Thoracic aorta (tissue), 2 donors: ENCODE results near the gene ACVRL1. TPM values are rescaled to one million over a fixed set of nuclear protein-coding genes. Genes with fewer than 3 reads are reported as not detected.

Experiments used
- ATAC-seq: fragments of 150-250 bp; one replicate; pipeline ENCODE4 v1.8.0; 2017; ENCODE audit warnings: low read depth; ENCODE audit not compliant: insufficient number of reproducible peaks, low FRiP score
- DNase-seq: peaks from one replicate; pipeline ENCODE4 v3.0.0-alpha.2; 2020; ENCODE audit warnings: low spot score
- H3K27ac ChIP-seq, 2 donors: fragments of 200-600 bp; sonication (generic); 1 replicate in 1 of 2; 2 replicates in 1 of 2; pipeline ENCODE4 v1.5.1; 2016; ENCODE audit warnings: mild to moderate bottlenecking in 2 of 2, moderate library complexity in 2 of 2
- H3K27me3 ChIP-seq: fragments of 200-600 bp; sonication (generic); replicated peaks from 2 replicates; pipeline ENCODE4 v1.6.0; 2016; ENCODE audit warnings: mild to moderate bottlenecking; ENCODE audit not compliant: insufficient read depth
- H3K36me3 ChIP-seq: fragments of 200-600 bp; sonication (generic); one replicate; pipeline ENCODE4 v1.5.1; 2016
- H3K4me1 ChIP-seq, 2 donors: fragments of 200-600 bp; sonication (generic); 1 replicate in 1 of 2; 2 replicates in 1 of 2; pipeline versions ENCODE4 v1.5.1 to v1.6.0; 2016; ENCODE audit warnings: low read depth in 2 of 2, mild to moderate bottlenecking in 1 of 2; ENCODE audit not compliant: control insufficient read depth in 1 of 2
- H3K4me3 ChIP-seq: fragments of 200-600 bp; sonication (generic); 2 replicates; pipeline ENCODE4 v1.5.1; 2016; ENCODE audit warnings: mild to moderate bottlenecking
- H3K9me3 ChIP-seq: fragments of 200-600 bp; sonication (generic); 2 replicates; pipeline ENCODE4 v1.5.1; 2016
- CTCF ChIP-seq: fragments of 200-600 bp; sonication (generic); IDR thresholded peaks from one replicate; pipeline ENCODE4 v1.5.1; 2019; ENCODE audit warnings: antibody characterized with exemption
- total RNA-seq, 2 donors: library from RNA; depleted of rRNA; stranded (reverse); fragments of >200 nt; gene quantifications; one replicate each; pipeline versions ENCODE4 v1.1.0 to v1.2.3, GENCODE V29; 2016

ACVRL1 gene
- total RNA-seq, 2 donors from 2014 or later = 81.4 to 90.2 TPM

- Histone ChIP-seq H3K27me3 (no peaks in the 10 kb centered on the region), H3K4me1 (peaks cover 0 to 8% of the 10 kb centered on the region in 2 donors), H3K27ac (no peak overlapping the region), H3K9me3 (no peaks in the 10 kb centered on the region), H3K36me3 (no peaks in the 10 kb centered on the region), H3K4me3 (no peak overlapping the region)
- ATAC-seq = no peak
- no peak for DNase-seq
- TF ChIP-seq CTCF = no peak
These were observed 7.8 kb downstream of the ACVRL1 start for GRCh38 chr12:51915003-51915625.

- Histone ChIP-seq H3K36me3 (no peaks in the 10 kb centered on the region), H3K4me1 (no peaks in the 10 kb centered on the region), H3K27ac (no peak overlapping the region), H3K4me3 (no peak overlapping the region), H3K27me3 (no peaks in the 10 kb centered on the region), H3K9me3 (no peaks in the 10 kb centered on the region)
- TF ChIP-seq CTCF = no peak
- ATAC-seq (no peak), DNase-seq (no peak)
These were observed 8.6 kb downstream of the ACVRL1 start for GRCh38 chr12:51915951-51916350.

- H3K9me3 ChIP-seq = no peaks in the 10 kb centered on the region
- no peak for DNase-seq
- no peak overlapping the region for H3K27ac ChIP-seq
- no peak overlapping the region for H3K4me3 ChIP-seq
- no peaks in the 10 kb centered on the region for H3K27me3 ChIP-seq
- no peaks in the 10 kb centered on the region for H3K4me1 ChIP-seq
- no peak for ATAC-seq
- TF ChIP-seq CTCF = no peak
- H3K36me3 ChIP-seq = no peaks in the 10 kb centered on the region
These were observed 9.8 kb downstream of the ACVRL1 start for GRCh38 chr12:51917041-51917590.

GRCh38 chr12:51917746-51918453, 10.6 kb downstream of the ACVRL1 start:
- H3K27me3 ChIP-seq = no peaks in the 10 kb centered on the region
- no peak overlapping the region for H3K27ac ChIP-seq
- H3K4me3 ChIP-seq = no peak overlapping the region
- H3K9me3 ChIP-seq = no peaks in the 10 kb centered on the region
- no peaks in the 10 kb centered on the region for H3K4me1 ChIP-seq
- DNase-seq = no peak
- no peak for ATAC-seq
- TF ChIP-seq CTCF = no peak
- no peaks in the 10 kb centered on the region for H3K36me3 ChIP-seq

- Histone ChIP-seq H3K4me3 (no peak overlapping the region), H3K27ac (no peak overlapping the region), H3K9me3 (no peaks in the 10 kb centered on the region), H3K36me3 (no peaks in the 10 kb centered on the region), H3K4me1 (no peaks in the 10 kb centered on the region), H3K27me3 (no peaks in the 10 kb centered on the region)
- ATAC-seq (no peak), DNase-seq (no peak)
- no peak for TF ChIP-seq CTCF
These were observed 12.7 kb downstream of the ACVRL1 start for GRCh38 chr12:51920046-51920445.
